Endothelial cell of umbilical vein (primary cell): ENCODE data around the gene FOXRED1. TPM values are rescaled to one million over a fixed set of nuclear protein-coding genes. Genes with fewer than 3 reads are reported as not detected.

Experiments
- BruUV-seq: library from RNA; stranded (reverse); fragments of 400-500 nt; replicated peaks from 2 replicates; lab custom pipeline; 2021; lab: Mats Ljungman, UMichigan
- CTCF ChIA-PET: fragments of 300-600, 350-600 bp; sonication (Branson Sonifier 250); formaldehyde crosslinking; loops from one replicate; lab custom pipeline; 2021; ENCODE audit warnings: antibody characterized with exemption, inconsistent platforms; lab: Charles Lee
- POLR2A ChIA-PET: fragments of 300-600, 350-600 bp; sonication (Branson Sonifier 250); formaldehyde crosslinking; loops from one replicate; lab custom pipeline; 2021; ENCODE audit warnings: antibody characterized with exemption, inconsistent platforms; lab: Charles Lee
- DNase-seq: peaks from one replicate; pipeline ENCODE4 v3.0.0-alpha.2; 2011; ENCODE audit warnings: low read depth, low spot score
- FAIRE-seq: peaks from 2 replicates; lab custom pipeline; 2011; peaks lifted over from hg19 to GRCh38; lab: Jason Lieb, UNC
- H2AFZ ChIP-seq: 2 replicates; pipeline ENCODE4 v1.6.0; 2012; ENCODE audit warnings: low read depth, low read length, control low read depth, inconsistent platforms
- H3K27ac ChIP-seq: 2 replicates; pipeline ENCODE4 v1.5.1; 2011; ENCODE audit warnings: low read depth, mild to moderate bottlenecking, control low read depth, low read length, moderate library complexity; ENCODE audit not compliant: insufficient read depth
- H3K27me3 ChIP-seq, 2 experiments: 2 replicates each; pipeline versions ENCODE4 v1.6.0 to v1.6.1; 2011; ENCODE audit warnings: low read length in 2 of 2, mixed read lengths in 1 of 2; ENCODE audit not compliant: control insufficient read depth in 2 of 2, insufficient read depth in 2 of 2
- H3K36me3 ChIP-seq, 2 experiments: 2 replicates in 1 of 2; 3 replicates in 1 of 2; pipeline ENCODE4 v1.5.1; 2011; ENCODE audit warnings: low read length in 2 of 2, mild to moderate bottlenecking in 1 of 2, moderate library complexity in 1 of 2; ENCODE audit not compliant: control insufficient read depth in 2 of 2, insufficient read depth in 2 of 2; ENCODE audit errors: extremely low read depth in 1 of 2
- H3K4me1 ChIP-seq: 3 replicates; pipeline ENCODE4 v1.5.1; 2011; ENCODE audit warnings: mild to moderate bottlenecking, low read length; ENCODE audit not compliant: control insufficient read depth, insufficient read depth; ENCODE audit errors: extremely low read depth
- H3K4me2 ChIP-seq: 2 replicates; pipeline ENCODE4 v1.6.1; 2011; ENCODE audit warnings: low read length, control low read depth, mixed read lengths; ENCODE audit not compliant: insufficient read depth
- H3K4me3 ChIP-seq, 3 experiments: fragments of 200-600 bp in 1 of 3; sonication (generic), shearing (Covaris generic) in 1 of 3; replicated peaks in 1 of 3; 2 replicates each; pipeline ENCODE4 v1.5.1; 2011 to 2016; ENCODE audit warnings: control low read depth in 3 of 3, low read length in 3 of 3, mild to moderate bottlenecking in 2 of 3, inconsistent platforms in 1 of 3, low read depth in 1 of 3, moderate library complexity in 1 of 3; ENCODE audit not compliant: insufficient read depth in 1 of 3
- H3K79me2 ChIP-seq: 2 replicates; pipeline ENCODE4 v1.6.0; 2012; ENCODE audit warnings: low read length, inconsistent platforms; ENCODE audit not compliant: control insufficient read depth, insufficient read depth
- H3K9ac ChIP-seq: replicated peaks from 2 replicates; pipeline ENCODE3; 2011; ENCODE audit warnings: low read length, control low read depth; ENCODE audit not compliant: insufficient read depth; ENCODE audit errors: extremely low read depth
- H3K9me1 ChIP-seq: replicated peaks from 3 replicates; pipeline ENCODE4 v1.6.0; 2011; ENCODE audit warnings: mild to moderate bottlenecking, low read length; ENCODE audit not compliant: control insufficient read depth, insufficient read depth; ENCODE audit errors: extremely low read depth
- H3K9me3 ChIP-seq: replicated peaks from 2 replicates; pipeline ENCODE4 v1.5.1; 2012; ENCODE audit warnings: low read length, inconsistent platforms; ENCODE audit not compliant: control insufficient read depth, insufficient read depth
- H4K20me1 ChIP-seq: replicated peaks from 2 replicates; pipeline ENCODE3; 2011; ENCODE audit warnings: mild to moderate bottlenecking, low read length; ENCODE audit not compliant: control insufficient read depth, insufficient read depth; ENCODE audit errors: extremely low read depth
- EZH2 ChIP-seq: IDR thresholded peaks from 2 replicates; pipeline ENCODE4 v1.6.1; 2012; ENCODE audit warnings: borderline replicate concordance, low read depth, mild to moderate bottlenecking, moderate library complexity, low read length, inconsistent platforms; ENCODE audit not compliant: severe bottlenecking
- FOS ChIP-seq: IDR thresholded peaks from 2 replicates; pipeline ENCODE4 v1.6.1; 2011; ENCODE audit warnings: mild to moderate bottlenecking, low read length, moderate library complexity, borderline replicate concordance; ENCODE audit not compliant: insufficient read depth
- GATA2 ChIP-seq: IDR thresholded peaks from 2 replicates; pipeline ENCODE4 v1.7.0; 2011; ENCODE audit warnings: low read depth, mild to moderate bottlenecking, moderate library complexity, mixed read lengths, low read length; ENCODE audit not compliant: insufficient read length, insufficient read depth
- JUN ChIP-seq: IDR thresholded peaks from 2 replicates; pipeline ENCODE4 v1.6.1; 2011; ENCODE audit warnings: borderline replicate concordance, low read depth; ENCODE audit not compliant: insufficient read length, insufficient read depth
- MYC ChIP-seq: IDR thresholded peaks from one replicate; pipeline ENCODE4 v1.6.1; 2011; ENCODE audit warnings: mild to moderate bottlenecking, low read depth, low read length
- POLR2A ChIP-seq: IDR thresholded peaks from 2 replicates; pipeline ENCODE4 v1.6.1; 2012; ENCODE audit warnings: low read depth, mild to moderate bottlenecking, control low read depth, low read length
- POLR2AphosphoS5 ChIP-seq: IDR thresholded peaks from 2 replicates; pipeline ENCODE4 v1.6.1; 2012; ENCODE audit warnings: low read depth, mild to moderate bottlenecking, control low read depth, low read length, moderate library complexity; ENCODE audit not compliant: insufficient read depth
- dilution Hi-C: fragments of 300-500 bp; cut with MboI; formaldehyde crosslinking; loops from one replicate; pipeline ENCODE4 v1.15.0; 2019; ENCODE audit warnings: low sequenced_read_pairs; ENCODE audit not compliant: extremely low pct_ligation_motif_present
- intact Hi-C: fragments of 100-400 bp; cut with micrococcal nuclease; formaldehyde crosslinking; loops from one replicate; pipeline ENCODE4 v1.10.0; 2022
- polyA plus RNA-seq, 4 experiments: library from polyadenylated mRNA; depleted of rRNA in 3 of 4; stranded (reverse) in 3 of 4; unstranded in 1 of 4; fragments of >200 nt; gene quantifications; 2 replicates each; pipeline versions ENCODE4 v1.2.1 to v1.2.3, GENCODE V29; 2011 to 2012; ENCODE audit warnings: missing spikeins in 1 of 4
- total RNA-seq: library from RNA; stranded (reverse); gene quantifications from 2 replicates; pipeline ENCODE4 v1.2.3, GENCODE V29; 2021
- TF ChIP-seq, protein P1 (sequence below): IDR thresholded peaks from 2 replicates; pipeline ENCODE4 v1.6.1; 2011; ENCODE audit not compliant: insufficient read depth, insufficient read length
- TF ChIP-seq, protein P2 (sequence below), 2 donors: IDR thresholded peaks; 1 replicate in 1 of 2; 2 replicates in 1 of 2; pipeline ENCODE4 v1.5.1; 2011; ENCODE audit warnings: low read length in 2 of 2, mild to moderate bottlenecking in 2 of 2, moderate library complexity in 2 of 2, control low read depth in 1 of 2, inconsistent platforms in 1 of 2, low read depth in 1 of 2; ENCODE audit not compliant: insufficient read depth in 1 of 2; ENCODE audit errors: extremely low read depth in 1 of 2

The FOXRED1 gene
- total and polyA plus RNA-seq, 2 donors (not counting 3 experiments of a cell fraction or from before 2014, with no cell fraction given), result 32.4 to 33.5 TPM

DNA sequence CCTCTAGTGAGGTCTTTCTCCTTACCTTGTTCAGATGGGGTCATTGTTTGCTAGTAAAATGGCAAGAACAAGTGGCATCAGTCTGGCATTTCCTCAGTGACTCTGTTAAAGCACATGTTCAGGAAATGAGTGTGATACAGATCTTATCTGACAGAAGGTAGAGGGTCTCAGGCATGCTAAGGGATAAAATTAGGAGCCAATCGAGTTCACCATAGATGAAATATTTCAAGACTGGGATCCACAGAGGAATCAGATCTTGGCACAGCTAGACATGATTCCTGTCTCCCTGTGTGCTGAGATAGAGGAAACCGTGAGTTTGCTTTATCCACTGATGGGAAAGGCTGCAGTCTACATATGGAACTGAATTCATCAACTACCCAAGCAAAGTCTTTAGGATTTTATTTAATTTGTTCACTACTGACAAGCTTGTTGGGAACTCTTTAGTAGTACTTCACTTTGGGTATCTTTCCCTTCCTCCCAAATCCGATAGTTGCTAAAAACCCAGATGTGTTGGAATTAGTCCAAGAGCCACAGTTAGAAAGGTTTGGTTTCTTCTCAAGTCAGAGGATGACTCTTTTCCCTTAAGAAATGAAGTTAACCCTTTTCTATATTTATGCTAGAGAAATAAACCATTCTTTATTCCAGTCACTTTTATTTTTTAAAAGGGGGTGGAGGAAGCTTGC, 39.0 kb upstream of the FOXRED1 start:
- CTCF ChIA-PET, result interaction anchor here (1.0 to 1.4 kb wide), 6 partner anchors 11 to 288 kb away, joined by 3 to 4 read pairs (median 4); partner anchors contain the start of genes FAM118B and RPUSD4

More for the DNA sequence above, 39.0 kb upstream of the FOXRED1 start:
- TF ChIP-seq GATA2 (peak; percentile 91), POLR2AphosphoS5 (no peak), EZH2 (no peak), JUN (peak; percentile 74), FOS (peak; percentile 15), MYC (no peak), POLR2A (no peak)
- TF ChIP-seq, protein P1, sequence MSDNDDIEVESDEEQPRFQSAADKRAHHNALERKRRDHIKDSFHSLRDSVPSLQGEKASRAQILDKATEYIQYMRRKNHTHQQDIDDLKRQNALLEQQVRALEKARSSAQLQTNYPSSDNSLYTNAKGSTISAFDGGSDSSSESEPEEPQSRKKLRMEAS, result peak; percentile 66
- TF ChIP-seq, protein P2, sequence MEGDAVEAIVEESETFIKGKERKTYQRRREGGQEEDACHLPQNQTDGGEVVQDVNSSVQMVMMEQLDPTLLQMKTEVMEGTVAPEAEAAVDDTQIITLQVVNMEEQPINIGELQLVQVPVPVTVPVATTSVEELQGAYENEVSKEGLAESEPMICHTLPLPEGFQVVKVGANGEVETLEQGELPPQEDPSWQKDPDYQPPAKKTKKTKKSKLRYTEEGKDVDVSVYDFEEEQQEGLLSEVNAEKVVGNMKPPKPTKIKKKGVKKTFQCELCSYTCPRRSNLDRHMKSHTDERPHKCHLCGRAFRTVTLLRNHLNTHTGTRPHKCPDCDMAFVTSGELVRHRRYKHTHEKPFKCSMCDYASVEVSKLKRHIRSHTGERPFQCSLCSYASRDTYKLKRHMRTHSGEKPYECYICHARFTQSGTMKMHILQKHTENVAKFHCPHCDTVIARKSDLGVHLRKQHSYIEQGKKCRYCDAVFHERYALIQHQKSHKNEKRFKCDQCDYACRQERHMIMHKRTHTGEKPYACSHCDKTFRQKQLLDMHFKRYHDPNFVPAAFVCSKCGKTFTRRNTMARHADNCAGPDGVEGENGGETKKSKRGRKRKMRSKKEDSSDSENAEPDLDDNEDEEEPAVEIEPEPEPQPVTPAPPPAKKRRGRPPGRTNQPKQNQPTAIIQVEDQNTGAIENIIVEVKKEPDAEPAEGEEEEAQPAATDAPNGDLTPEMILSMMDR (IDR thresholded peaks at IDR 0.05; ENCODE audit: extremely low read depth in 1 of 2, insufficient read depth in 1 of 2, low read depth in 1 of 2, low read length in 2 of 2), result no peak
- dilution Hi-C loops, result no loop called here
- BruUV-seq, result TSS peak; percentile 75
- FAIRE-seq (peak; percentile 85), DNase-seq (peak; percentile 54)
- no peak overlapping the region for H3K9ac ChIP-seq
- POLR2A ChIA-PET, result interaction anchor here (1.1 kb wide), 1 partner anchor 31 kb away, joined by 3 read pairs; no protein-coding TSS in a partner anchor
- H3K4me3 ChIP-seq, result no peak overlapping the region
- peaks cover 20% of the 10 kb centered on the region for H3K79me2 ChIP-seq
- no peaks in the 10 kb centered on the region for H4K20me1 ChIP-seq
- no peaks in the 10 kb centered on the region for H3K9me3 ChIP-seq
- peak overlapping the region; percentile 43 for H3K4me2 ChIP-seq
- H3K36me3 ChIP-seq, result no peaks in the 10 kb centered on the region
- H2AFZ ChIP-seq, result no peak overlapping the region
- intact Hi-C loops, result loop anchor here (1.0 kb wide), 2 partner anchors 16 to 19 kb away; partner anchors contain the start of genes FAM118B and RPUSD4
- H3K27ac ChIP-seq, result peak overlapping the region; percentile 61
- peaks cover 30% of the 10 kb centered on the region for H3K4me1 ChIP-seq
- no peaks in the 10 kb centered on the region for H3K9me1 ChIP-seq
- H3K27me3 ChIP-seq, result no peaks in the 10 kb centered on the region
